ENCODE results near the gene TREX2. TPM values are rescaled to one million over a fixed set of nuclear protein-coding genes. Genes with fewer than 3 reads are reported as not detected.

TREX2 gene
- total and polyA plus RNA-seq, 2 of the 8 experiments (the other 6 are each of a cell fraction or from before 2014, with no cell fraction given), result 0.71 to 0.80 TPM

GRCh38 chrX:153421856-153422255, 24.0 kb downstream of the TREX2 start:
- Histone ChIP-seq H2BK12ac (ENCODE audit: low read depth, low read length) (no peak overlapping the region), H3K23ac (ENCODE audit: insufficient read length) (no peak overlapping the region), H2BK15ac (ENCODE audit: low read length) (no peak overlapping the region), H3K27ac (ENCODE audit: low read depth, low read length) (no peak overlapping the region), H3K36me3 (ENCODE audit: control insufficient read depth in 2 of 4, insufficient read depth in 4 of 4, low read length in 3 of 4) (no peaks in the 10 kb centered on the region), H3K9ac (replicated peaks in 1 of 4; ENCODE audit: extremely low read depth in 1 of 4, low read depth in 3 of 4, low read length in 3 of 4) (no peak overlapping the region), H4K20me1 (replicated peaks in 1 of 2; ENCODE audit: control insufficient read depth in 1 of 2, insufficient read depth in 2 of 2, low read length in 2 of 2) (no peaks in the 10 kb centered on the region), H3K23me2 (ENCODE audit: low read depth, low read length) (no peaks in the 10 kb centered on the region), H2AK5ac (ENCODE audit: low read depth, low read length) (no peak overlapping the region), H2BK20ac (ENCODE audit: low read length) (no peak overlapping the region), H3K9me3 (ENCODE audit: insufficient read depth in 2 of 2, low read depth in 1 of 2, low read length in 1 of 2) (no peaks in the 10 kb centered on the region), H3K18ac (ENCODE audit: extremely low read depth, low read length) (no peak overlapping the region; the same call in 1 of the 2 replicates), H3K4me2 (ENCODE audit: insufficient read depth in 1 of 2, low read depth in 2 of 2, low read length in 2 of 2) (no peak overlapping the region), H2AFZ (ENCODE audit: low read length) (no peak overlapping the region), H3K79me2 (ENCODE audit: control insufficient read depth in 1 of 2, insufficient read depth in 2 of 2, low read length in 2 of 2) (no peaks in the 10 kb centered on the region), H3K4me3 (ENCODE audit: extremely low read depth in 1 of 4, insufficient read depth in 2 of 4, low read depth in 3 of 4, low read length in 4 of 4) (no peak overlapping the region), H4K5ac (ENCODE audit: insufficient read length, low read depth, low read length) (no peak overlapping the region), H3K14ac (ENCODE audit: insufficient read length) (no peak overlapping the region), H3K4me1 (replicated peaks in 1 of 4; ENCODE audit: control insufficient read depth in 3 of 4, insufficient read depth in 4 of 4, low read length in 3 of 4) (0 out of 7 replicates have a peak, but pooled peaks cover 0 to 4% (median 1%) of the 10 kb centered on the region in 4 experiments), H3K27me3 (replicated peaks in 1 of 4; ENCODE audit: control insufficient read depth in 3 of 4, extremely low read depth in 1 of 4, insufficient read depth in 3 of 4, low read length in 3 of 4) (no peaks in the 10 kb centered on the region), H4K91ac (replicated peaks; ENCODE audit: insufficient read length, low read length) (no peak overlapping the region), H3K56ac (replicated peaks; ENCODE audit: insufficient read length, low read depth, low read length) (no peak overlapping the region), H2BK120ac (replicated peaks; ENCODE audit: low read depth, low read length) (no peak overlapping the region), H4K8ac (ENCODE audit: extremely low read depth, insufficient read depth, low read length) (no peak overlapping the region), H2BK5ac (ENCODE audit: low read depth, low read length) (no peak overlapping the region), H3K4ac (replicated peaks; ENCODE audit: insufficient read length, low read depth, low read length) (no peak overlapping the region), H3K79me1 (ENCODE audit: low read depth, low read length) (no peaks in the 10 kb centered on the region)
- DNase-seq (ENCODE audit: low read depth in 1 of 2, low spot score in 2 of 2), result no peak
- ChIA-PET POLR2A (ENCODE audit: partially characterized antibody) (no interaction called here), CTCF (ENCODE audit: partially characterized antibody) (no interaction called here)
- no peak for FAIRE-seq
- no peak for TF ChIP-seq BACH1 (IDR thresholded peaks at IDR 0.05; ENCODE audit: low read length)
- no peak for TF ChIP-seq SUZ12 (IDR thresholded peaks at IDR 0.05; ENCODE audit: low read length)
- TF ChIP-seq SIRT6 (IDR thresholded peaks at IDR 0.05; ENCODE audit: low read length), result no peak
- TF ChIP-seq, protein P1, sequence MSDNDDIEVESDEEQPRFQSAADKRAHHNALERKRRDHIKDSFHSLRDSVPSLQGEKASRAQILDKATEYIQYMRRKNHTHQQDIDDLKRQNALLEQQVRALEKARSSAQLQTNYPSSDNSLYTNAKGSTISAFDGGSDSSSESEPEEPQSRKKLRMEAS (IDR thresholded peaks at IDR 0.05), result no peak
- no peak for TF ChIP-seq JUN (IDR thresholded peaks at IDR 0.05; ENCODE audit: low read depth, low read length)
- no peak for TF ChIP-seq NANOG (IDR thresholded peaks at IDR 0.05; ENCODE audit: insufficient read depth, low read depth, low read length, poor library complexity, severe bottlenecking)
- no peak for TF ChIP-seq PHF8 (conservative IDR thresholded peaks at IDR 0.05; ENCODE audit: low read depth, low read length)
- WGBS, 2 experiments (ENCODE audit: extremely low coverage in 1 of 2, insufficient coverage in 1 of 2, insufficient read length in 1 of 2, insufficient replicate concordance in 2 of 2, low coverage in 1 of 2, low lambda C conversion rate in 2 of 2, missing lambda C conversion rate in 1 of 2), result 94% methylated on average over 2 of the region's 18 CpGs; no CpG with 5 or more reads in 1 of the 2 experiments

Measured in H1 (cell line).